Testis (tissue), 5 donors: ENCODE data around the gene PGAP1. TPM values are rescaled to one million over a fixed set of nuclear protein-coding genes. Genes with fewer than 3 reads are reported as not detected.

ENCODE experiments used
- DNase-seq: peaks from one replicate; pipeline ENCODE4 v3.0.0-alpha.2; 2019
- H3K27ac ChIP-seq, 2 donors: fragments of 200-600 bp; sonication (generic); one replicate each; pipeline ENCODE4 v1.5.1; 2019
- H3K27me3 ChIP-seq: fragments of 200-600 bp; sonication (generic); one replicate; pipeline ENCODE4 v1.5.1; 2019
- H3K36me3 ChIP-seq: fragments of 200-600 bp; sonication (generic); one replicate; pipeline ENCODE4 v1.5.1; 2017; ENCODE audit warnings: low read depth; ENCODE audit errors: missing control alignments
- H3K4me1 ChIP-seq: fragments of 200-600 bp; sonication (generic); one replicate; pipeline ENCODE4 v1.5.1; 2019
- H3K4me3 ChIP-seq, 2 donors: fragments of 200-600 bp; sonication (generic); one replicate each; pipeline ENCODE4 v1.5.1; 2017 to 2019
- H3K9me3 ChIP-seq: fragments of 200-600 bp; sonication (generic); one replicate; pipeline ENCODE4 v1.5.1; 2017
- POLR2A ChIP-seq: fragments of 450-650 bp; IDR thresholded peaks from one replicate; pipeline ENCODE4 v1.6.1; 2017; ENCODE audit warnings: antibody characterized with exemption, mild to moderate bottlenecking, moderate library complexity
- WGBS, 2 donors: methylation state at CpG; one replicate each; pipeline ENCODE4 v1.1.5; 2018; 5-methylcytosine and 5-hydroxymethylcytosine counted together
- intact Hi-C: fragments of 100-400 bp; cut with DNase I; formaldehyde crosslinking; loops from one replicate; pipeline ENCODE4 v1.15.1; 2023; ENCODE audit warnings: low total_unique reads
- long read RNA-seq, 2 donors: transcript quantifications; one replicate each; lab custom pipeline, GENCODE V29; 2026
- polyA plus RNA-seq: library from polyadenylated mRNA; stranded (reverse); fragments of 350-450 nt; fragmentation: Illumina TruSeq; extraction: RNeasy Lipid Tissue Mini Kit (QIAGEN cat#74804); gene quantifications from one replicate; pipeline ENCODE4 v1.2.3, GENCODE V29; 2014; ENCODE audit warnings: low read depth, low replicate concordance; ENCODE audit not compliant: insufficient read depth
- total RNA-seq, 2 donors: library from RNA; depleted of rRNA; stranded (reverse); fragments of >200 nt; gene quantifications; one replicate each; pipeline ENCODE4 v1.2.3, GENCODE V29; 2016
- TF ChIP-seq, protein P1 (sequence below), 3 experiments: fragments of 450-650 bp in 2 of 3; fragments of 200-600 bp in 1 of 3; sonication (generic) in 1 of 3; IDR thresholded peaks; one replicate each; pipeline ENCODE4 v1.5.1; 2016 to 2019; ENCODE audit warnings: antibody characterized with exemption in 3 of 3, mild to moderate bottlenecking in 2 of 3, moderate library complexity in 1 of 3

PGAP1 gene, protein sequence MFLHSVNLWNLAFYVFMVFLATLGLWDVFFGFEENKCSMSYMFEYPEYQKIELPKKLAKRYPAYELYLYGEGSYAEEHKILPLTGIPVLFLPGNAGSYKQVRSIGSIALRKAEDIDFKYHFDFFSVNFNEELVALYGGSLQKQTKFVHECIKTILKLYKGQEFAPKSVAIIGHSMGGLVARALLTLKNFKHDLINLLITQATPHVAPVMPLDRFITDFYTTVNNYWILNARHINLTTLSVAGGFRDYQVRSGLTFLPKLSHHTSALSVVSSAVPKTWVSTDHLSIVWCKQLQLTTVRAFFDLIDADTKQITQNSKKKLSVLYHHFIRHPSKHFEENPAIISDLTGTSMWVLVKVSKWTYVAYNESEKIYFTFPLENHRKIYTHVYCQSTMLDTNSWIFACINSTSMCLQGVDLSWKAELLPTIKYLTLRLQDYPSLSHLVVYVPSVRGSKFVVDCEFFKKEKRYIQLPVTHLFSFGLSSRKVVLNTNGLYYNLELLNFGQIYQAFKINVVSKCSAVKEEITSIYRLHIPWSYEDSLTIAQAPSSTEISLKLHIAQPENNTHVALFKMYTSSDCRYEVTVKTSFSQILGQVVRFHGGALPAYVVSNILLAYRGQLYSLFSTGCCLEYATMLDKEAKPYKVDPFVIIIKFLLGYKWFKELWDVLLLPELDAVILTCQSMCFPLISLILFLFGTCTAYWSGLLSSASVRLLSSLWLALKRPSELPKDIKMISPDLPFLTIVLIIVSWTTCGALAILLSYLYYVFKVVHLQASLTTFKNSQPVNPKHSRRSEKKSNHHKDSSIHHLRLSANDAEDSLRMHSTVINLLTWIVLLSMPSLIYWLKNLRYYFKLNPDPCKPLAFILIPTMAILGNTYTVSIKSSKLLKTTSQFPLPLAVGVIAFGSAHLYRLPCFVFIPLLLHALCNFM
- total RNA-seq (10 to 100 TPM in 1 of 2 donors, 1 to 10 TPM in 1; 7.7 to 10.9 TPM), polyA plus RNA-seq (6.7 TPM)
- long read RNA-seq, donor 1, full-length matches to known transcripts = 2 of 8 reads
- long read RNA-seq, donor 1, partial matches to known transcripts = 6 of 8 reads
- long read RNA-seq, donor 1, other reads (novel, unspliced or antisense) = 0 of 8 reads
- long read RNA-seq, donor 2, full-length matches to known transcripts = 1 of 1 reads
- long read RNA-seq, donor 2, partial matches to known transcripts = 0 of 1 reads
- long read RNA-seq, donor 2, other reads (novel, unspliced or antisense) = 0 of 1 reads

DNA sequence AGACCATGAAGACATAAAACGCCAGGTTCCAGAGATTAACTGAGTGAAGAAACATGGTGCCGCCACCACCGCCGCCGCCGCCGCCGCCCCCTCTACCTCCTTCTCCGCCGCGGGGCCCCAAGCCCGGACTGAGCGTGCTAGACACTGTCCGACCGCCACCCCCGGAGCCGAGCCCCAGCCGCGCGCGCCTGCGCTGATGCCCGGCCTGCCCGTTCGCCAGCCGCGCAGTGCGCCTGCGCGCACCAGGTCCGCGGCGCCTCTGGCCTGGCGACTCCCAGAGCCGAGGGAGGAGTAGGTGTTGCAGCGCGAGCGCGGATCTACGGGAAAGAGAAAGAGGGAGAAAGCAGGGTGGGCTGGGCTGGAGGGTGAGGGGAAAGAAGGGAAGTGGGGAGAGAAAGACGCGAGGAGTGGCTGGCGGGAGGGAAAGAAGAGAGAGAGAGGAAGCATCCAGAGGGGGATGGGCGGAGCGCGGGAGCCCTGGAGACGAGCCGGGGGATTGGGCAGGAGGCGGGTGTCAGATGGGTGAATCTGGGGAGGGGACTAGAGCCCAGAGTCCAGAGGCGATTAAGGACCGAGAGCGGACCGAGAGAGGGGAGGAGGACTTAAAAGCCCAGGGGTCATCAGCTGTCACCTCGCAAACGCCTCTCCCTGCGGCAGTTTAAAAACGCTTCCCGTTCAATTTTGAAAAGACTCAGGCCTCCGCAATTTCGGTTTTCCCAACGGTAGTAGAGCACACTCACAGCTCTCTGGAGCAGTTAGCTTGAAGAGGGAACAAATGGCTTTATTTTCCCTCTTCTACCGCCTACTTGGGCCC lies at the start of gene PGAP1:
PGAP1 (minus strand) TSS at position 146 of the 814 bp plus-strand sequence; CDS start at position 55, 91 bp downstream.
- Histone ChIP-seq H3K27ac (peak within 1 kb of the TSS; percentile 86 to 91), H3K4me1 (no peaks in the 10 kb centered on the region), H3K9me3 (no peaks in the 10 kb centered on the region), H3K27me3 (no peaks in the 10 kb centered on the region), H3K36me3 (no peaks in the 10 kb centered on the region), H3K4me3 (peak within 1 kb of the TSS; percentile 78 to 81)
- 0 to 1% methylated on average over 49 to 62 of the region's 62 CpGs for WGBS, 2 donors
- peak; percentile 88 for DNase-seq
- intact Hi-C loops = no loop called here
- peak; percentile 37 for TF ChIP-seq POLR2A
- TF ChIP-seq, protein P1, sequence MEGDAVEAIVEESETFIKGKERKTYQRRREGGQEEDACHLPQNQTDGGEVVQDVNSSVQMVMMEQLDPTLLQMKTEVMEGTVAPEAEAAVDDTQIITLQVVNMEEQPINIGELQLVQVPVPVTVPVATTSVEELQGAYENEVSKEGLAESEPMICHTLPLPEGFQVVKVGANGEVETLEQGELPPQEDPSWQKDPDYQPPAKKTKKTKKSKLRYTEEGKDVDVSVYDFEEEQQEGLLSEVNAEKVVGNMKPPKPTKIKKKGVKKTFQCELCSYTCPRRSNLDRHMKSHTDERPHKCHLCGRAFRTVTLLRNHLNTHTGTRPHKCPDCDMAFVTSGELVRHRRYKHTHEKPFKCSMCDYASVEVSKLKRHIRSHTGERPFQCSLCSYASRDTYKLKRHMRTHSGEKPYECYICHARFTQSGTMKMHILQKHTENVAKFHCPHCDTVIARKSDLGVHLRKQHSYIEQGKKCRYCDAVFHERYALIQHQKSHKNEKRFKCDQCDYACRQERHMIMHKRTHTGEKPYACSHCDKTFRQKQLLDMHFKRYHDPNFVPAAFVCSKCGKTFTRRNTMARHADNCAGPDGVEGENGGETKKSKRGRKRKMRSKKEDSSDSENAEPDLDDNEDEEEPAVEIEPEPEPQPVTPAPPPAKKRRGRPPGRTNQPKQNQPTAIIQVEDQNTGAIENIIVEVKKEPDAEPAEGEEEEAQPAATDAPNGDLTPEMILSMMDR (IDR thresholded peaks at IDR 0.05) = no peak

DNA sequence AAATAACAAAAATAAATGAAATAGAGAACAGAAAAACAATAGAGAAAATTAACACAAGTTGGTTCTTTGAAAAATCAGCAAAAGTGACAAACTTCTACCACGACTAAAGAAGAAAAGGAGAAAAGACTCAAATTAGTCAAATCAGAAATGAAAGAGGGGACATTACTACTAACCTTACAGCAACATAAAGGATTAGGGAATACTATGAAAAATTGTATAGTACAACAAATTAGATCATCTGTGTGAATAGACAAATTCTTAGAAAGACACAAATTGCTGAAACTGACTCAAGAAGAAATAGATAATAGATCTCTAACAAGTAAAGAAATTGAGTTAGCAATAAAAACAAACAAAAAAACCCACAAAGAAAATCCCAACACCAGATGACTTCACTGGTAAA lies 48.5 kb upstream of the PGAP1 start:
- TF ChIP-seq, protein P1 (IDR thresholded peaks at IDR 0.05) = no peak
- no peak for TF ChIP-seq POLR2A
- DNase-seq = no peak
- no peak overlapping the region for H3K27ac ChIP-seq
- no peak overlapping the region for H3K4me3 ChIP-seq
- H3K9me3 ChIP-seq = no peaks in the 10 kb centered on the region
- no peaks in the 10 kb centered on the region for H3K27me3 ChIP-seq
- no peaks in the 10 kb centered on the region for H3K4me1 ChIP-seq
- no peaks in the 10 kb centered on the region for H3K36me3 ChIP-seq
- 73 to 82% methylated on average over 1 of the region's 1 CpG for WGBS, 2 donors
- intact Hi-C loops = no loop called here

DNA sequence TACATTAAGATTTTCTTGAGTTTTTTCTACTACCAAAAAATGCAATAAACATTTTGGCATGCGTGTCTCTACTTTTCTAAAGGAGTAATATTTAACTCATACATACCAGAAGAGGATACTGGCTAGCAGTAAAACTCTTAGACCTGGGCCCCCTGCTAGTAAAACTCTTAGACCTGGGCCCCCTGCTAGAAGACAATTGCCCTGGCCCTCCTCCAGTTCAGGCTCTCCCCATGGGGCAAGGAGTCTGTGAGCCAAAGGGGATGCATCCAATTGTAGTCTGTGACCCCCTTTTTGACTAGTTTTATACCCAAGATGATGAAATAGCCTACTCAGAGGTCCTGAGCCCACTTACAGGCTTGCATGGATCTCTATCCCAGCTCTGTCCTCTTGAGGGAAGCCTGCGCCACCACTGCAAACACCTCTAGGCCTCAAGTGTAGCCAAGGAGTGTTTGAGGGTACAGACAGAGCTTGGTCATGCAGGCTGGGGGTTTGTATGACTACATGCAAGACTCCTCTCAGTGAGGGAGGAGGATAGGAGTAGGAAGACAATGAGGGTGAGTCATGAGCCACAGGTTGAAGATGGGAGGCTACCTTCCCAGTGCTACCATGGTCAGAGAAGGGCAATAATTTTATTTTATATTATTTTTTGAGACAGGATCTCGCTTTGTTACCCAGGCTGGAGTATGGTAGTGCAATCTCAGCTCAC lies 45.2 kb upstream of the PGAP1 start:
- no peak for TF ChIP-seq POLR2A
- TF ChIP-seq, protein P1 (IDR thresholded peaks at IDR 0.05) = no peak

DNA sequence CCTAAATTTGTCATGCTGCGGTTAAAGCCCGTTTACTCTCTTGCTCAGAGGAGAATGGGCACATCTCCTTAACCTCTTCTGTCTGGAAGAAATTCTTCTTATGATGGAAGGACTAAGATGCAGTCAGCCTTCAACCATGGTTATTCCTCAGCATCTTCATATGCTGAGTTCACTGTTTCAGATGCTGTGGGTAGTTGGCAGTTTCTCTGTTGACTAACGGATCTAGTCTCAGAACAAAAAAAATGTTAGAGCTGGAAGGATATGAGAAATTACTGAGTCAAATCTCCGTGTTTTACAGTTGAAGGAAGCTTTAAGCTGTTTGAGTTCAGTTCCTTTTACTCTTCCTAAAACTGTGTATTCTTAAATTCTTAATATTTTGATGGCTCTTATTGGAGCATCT lies 43.6 kb upstream of the PGAP1 start:
- no peaks in the 10 kb centered on the region for H3K27me3 ChIP-seq
- no peak for TF ChIP-seq POLR2A
- TF ChIP-seq, protein P1 (IDR thresholded peaks at IDR 0.05) = no peak
- peaks cover 4% of the 10 kb centered on the region for H3K4me1 ChIP-seq
- no peaks in the 10 kb centered on the region for H3K9me3 ChIP-seq
- intact Hi-C loops = no loop called here
- 64 to 69% methylated on average over 4 of the region's 4 CpGs for WGBS, 2 donors
- H3K4me3 ChIP-seq = no peak overlapping the region
- no peak for DNase-seq
- no peaks in the 10 kb centered on the region for H3K36me3 ChIP-seq
- H3K27ac ChIP-seq = no peak overlapping the region

More for the DNA sequence above, 45.2 kb upstream of the PGAP1 start:
- H3K27ac ChIP-seq = no peak overlapping the region
- 76 to 88% methylated on average over 3 of the region's 3 CpGs for WGBS, 2 donors
- H3K9me3 ChIP-seq = no peaks in the 10 kb centered on the region
- DNase-seq = no peak
- no peaks in the 10 kb centered on the region for H3K27me3 ChIP-seq
- H3K4me3 ChIP-seq = no peak overlapping the region
- H3K36me3 ChIP-seq = no peaks in the 10 kb centered on the region
- no peaks in the 10 kb centered on the region for H3K4me1 ChIP-seq
- intact Hi-C loops = no loop called here
